HCEC 1CT (cell line): ENCODE results near the gene EFCAB6.

ENCODE experiments used
- DNase-seq: peaks from one replicate; pipeline ENCODE4 v3.0.0-alpha.2; 2017

Gene EFCAB6

DNA sequence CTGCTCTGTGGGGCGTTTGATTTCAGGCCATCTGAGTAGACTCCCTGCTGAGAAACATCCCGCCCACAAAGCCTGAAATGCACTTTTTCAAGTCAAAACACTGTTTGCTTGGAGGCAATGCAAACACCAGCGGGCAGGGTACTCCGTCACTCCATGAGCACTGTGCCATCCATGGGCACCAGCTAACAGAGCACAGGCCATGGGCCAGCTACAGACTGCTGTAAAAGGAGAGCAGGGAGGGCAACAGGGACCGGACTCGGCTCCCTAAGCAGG lies 16.6 kb upstream of the EFCAB6 start:
- no peak for DNase-seq

GRCh38 chr22:43827926-43828724 lies 16.0 kb upstream of the EFCAB6 start:
- no peak for DNase-seq

GRCh38 chr22:43827003-43827735 lies 15.1 kb upstream of the EFCAB6 start:
- no peak for DNase-seq

DNA sequence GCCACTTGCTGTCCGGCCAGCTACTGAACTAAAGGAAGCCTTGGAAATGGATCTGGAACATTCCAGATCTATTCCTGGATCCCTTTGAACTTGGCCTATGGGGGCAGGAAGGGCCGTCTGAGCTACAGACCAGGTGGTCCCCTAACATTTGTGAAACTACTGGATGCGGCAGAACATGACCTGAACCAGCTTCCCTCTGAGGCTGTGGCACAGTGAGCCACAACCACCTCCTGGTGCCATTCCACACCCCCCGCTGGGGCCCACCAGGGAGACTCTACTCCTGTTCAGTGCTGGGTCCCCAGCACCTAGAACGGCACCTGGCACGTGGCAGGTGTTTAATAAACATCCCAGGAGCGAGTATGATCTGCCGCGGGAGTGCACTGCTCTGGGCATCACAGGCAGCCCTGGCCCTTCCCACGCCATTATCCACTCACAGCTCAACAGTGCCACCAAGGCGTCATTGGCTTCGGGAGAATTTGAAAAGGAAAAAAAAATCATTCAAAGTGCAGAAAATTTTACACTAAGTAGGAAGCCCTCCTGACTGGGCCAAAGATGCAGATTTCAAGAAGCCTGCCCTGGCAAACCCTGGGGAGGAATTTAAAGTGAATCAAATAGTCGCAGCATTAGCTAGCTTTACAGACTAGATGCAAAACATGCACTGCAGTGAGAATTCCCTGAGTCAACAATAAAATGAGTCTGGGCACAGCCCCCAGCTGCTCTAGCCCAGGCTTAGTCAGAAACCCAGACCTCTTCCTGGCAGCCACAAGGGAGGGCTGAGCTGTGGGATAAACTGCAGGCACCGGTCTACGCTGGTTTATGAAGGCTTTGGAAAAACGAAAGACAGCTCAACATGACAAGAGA lies 14.3 kb upstream of the EFCAB6 start:
- peak; percentile 45 for DNase-seq

GRCh38 chr22:43825651-43826050 lies 13.5 kb upstream of the EFCAB6 start:
- no peak for DNase-seq

DNA sequence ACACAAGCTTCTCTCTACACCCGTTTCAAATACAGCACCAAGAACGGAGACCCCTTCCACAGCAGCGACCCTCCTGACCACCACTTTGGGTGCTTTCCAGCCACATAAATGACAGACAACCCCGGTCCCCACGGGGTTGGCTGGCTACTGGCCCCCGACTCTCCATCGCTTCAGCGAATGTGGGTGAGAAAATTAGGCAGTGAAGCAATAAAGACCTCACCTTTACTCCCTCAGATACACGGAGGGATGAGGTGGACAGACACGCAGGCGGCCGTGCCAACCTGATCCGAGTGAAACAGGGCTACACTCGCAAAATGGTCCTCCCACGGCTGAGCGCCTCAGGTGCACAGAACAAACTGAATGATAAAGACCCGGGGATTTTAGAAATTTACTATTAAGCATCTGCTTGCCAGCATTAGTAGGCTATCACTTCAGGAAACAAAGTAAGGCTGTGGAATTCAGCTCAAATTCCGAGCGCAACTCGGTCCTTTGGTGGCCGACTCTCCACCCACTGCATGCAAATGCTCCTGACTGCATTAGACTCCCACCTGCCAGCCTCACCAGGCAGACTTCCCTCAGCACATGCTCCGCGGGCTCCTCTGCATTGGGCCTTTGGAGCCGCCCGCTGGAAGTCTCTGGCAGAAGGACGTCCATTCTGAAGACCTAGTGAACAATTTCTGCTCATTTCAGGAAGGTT lies 12.8 kb upstream of the EFCAB6 start:
- no peak for DNase-seq

DNA sequence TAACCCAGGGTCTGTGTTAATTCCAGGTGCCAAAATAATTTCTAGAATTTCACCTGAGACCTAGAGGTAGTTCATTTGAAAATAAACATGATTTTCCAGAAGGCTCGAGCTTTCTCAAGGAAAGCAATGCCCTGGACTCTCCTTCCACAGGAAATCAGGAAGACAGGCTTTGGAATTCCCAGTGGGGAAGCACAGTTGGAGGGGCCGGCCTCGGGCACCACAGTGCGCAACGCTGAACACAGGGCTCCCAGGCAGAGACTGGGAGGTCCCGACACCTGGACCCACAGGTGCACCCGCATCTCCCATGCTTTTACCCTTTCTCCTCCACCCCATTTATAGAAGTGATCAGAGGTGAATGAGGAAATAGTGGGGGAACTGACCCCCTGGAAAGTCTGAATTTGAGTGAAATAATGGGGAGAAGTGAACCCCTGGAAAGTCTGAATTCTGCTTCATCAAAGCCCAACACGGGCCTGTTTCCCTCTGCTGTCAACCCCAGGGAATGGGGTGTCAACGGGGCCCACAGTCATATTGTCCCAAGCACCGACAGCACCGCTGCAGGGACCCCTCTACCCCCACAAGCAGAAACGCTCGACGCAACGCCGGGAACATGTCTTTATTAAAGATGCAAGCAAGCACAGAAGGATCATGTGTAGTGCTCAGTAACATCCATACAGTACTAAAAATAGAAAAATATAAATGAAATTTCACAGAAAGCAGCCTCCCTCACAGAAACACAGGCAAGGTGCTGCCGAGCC lies 12.0 kb upstream of the EFCAB6 start:
- DNase-seq = no peak

- DNase-seq = no peak
Observed at GRCh38 chr22:43823353-43823908, 11.3 kb upstream of the EFCAB6 start.

GRCh38 chr22:43821606-43822425 lies 9.7 kb upstream of the EFCAB6 start:
- no peak for DNase-seq

GRCh38 chr22:43820651-43821305 lies 8.7 kb upstream of the EFCAB6 start:
- no peak for DNase-seq

- no peak for DNase-seq
Observed at GRCh38 chr22:43819931-43820640, 8.0 kb upstream of the EFCAB6 start.

- DNase-seq = no peak
Observed at GRCh38 chr22:43819421-43819921, 7.4 kb upstream of the EFCAB6 start.

DNA sequence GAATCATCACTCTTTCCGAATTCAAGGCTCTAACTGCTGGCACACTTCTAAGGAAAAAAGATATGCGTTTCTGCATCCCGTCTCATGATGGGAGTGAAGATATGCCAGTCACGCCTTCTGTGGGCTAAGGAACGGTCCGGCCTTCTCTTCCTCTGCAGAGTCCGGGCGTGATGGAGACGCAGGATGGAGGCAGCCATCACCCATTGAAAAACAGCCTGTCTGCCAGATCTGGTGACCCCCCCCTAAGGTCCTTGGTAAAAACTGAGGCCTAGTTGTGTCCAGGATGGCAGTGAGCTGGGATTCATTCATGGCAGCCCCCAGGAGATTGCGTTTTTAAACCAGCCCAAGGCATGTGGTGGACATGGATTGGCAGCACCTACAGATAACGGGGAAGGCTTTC lies 6.9 kb upstream of the EFCAB6 start:
- DNase-seq = no peak

GRCh38 chr22:43817402-43817801 lies 5.3 kb upstream of the EFCAB6 start:
- no peak for DNase-seq

DNA sequence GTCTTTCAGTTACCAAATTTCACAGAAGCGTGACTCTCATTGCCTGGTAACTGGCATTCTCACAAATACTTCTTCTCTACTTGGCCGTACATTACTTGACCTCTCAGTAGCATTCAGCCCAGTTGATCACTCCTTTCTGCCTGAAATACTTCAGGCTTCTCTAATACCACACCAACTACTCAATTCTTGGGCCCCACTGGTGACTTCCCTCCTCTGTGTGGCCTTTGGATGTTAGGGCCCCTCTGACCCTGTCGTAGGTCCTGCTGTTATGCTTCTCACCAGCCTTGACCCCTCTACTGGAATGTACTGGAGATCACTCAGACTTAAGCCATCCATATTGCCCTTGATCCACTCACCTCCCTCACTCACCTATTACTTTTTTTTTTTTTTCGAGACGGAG lies 2.2 kb upstream of the EFCAB6 start:
- no peak for DNase-seq

DNA sequence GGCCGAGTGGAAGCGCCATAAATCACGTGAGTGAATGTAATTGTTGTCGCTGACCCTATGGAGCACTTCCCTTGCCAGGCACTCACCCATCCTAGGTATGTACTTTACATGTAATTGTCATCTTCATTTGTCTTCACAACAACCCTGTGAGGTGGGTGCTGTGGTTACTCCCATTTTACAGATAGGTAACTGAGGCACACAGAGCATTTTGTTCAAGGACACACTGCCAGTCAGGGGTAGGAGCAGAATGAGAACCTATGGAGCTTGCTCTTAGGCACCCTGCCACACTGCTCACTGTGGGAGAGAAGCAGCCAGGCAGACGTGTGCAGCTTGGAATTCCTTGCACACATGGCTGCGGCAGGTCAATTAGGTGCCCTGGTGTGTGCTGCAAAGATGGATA lies 785 bp upstream of the EFCAB6 start:
- no peak for DNase-seq

GRCh38 chr22:43811777-43812148 lies 342 bp downstream of the EFCAB6 start:
- no peak for DNase-seq

- no peak for DNase-seq
Observed at GRCh38 chr22:43802897-43803495, 9.1 kb downstream of the EFCAB6 start.

GRCh38 chr22:43800970-43801369 lies 11.1 kb downstream of the EFCAB6 start:
- DNase-seq = no peak
